Measurements from ENCODE around the gene CHMP1A.
A peak's percentile ranks its signal among the peaks of the same experiment; 100 is the strongest.
"Not testable (repeated sequence)": the region's sequence is repeated elsewhere in the genome, so short reads cannot be mapped to it uniquely, and the experiment has no call there.

The CHMP1A gene

DNA sequence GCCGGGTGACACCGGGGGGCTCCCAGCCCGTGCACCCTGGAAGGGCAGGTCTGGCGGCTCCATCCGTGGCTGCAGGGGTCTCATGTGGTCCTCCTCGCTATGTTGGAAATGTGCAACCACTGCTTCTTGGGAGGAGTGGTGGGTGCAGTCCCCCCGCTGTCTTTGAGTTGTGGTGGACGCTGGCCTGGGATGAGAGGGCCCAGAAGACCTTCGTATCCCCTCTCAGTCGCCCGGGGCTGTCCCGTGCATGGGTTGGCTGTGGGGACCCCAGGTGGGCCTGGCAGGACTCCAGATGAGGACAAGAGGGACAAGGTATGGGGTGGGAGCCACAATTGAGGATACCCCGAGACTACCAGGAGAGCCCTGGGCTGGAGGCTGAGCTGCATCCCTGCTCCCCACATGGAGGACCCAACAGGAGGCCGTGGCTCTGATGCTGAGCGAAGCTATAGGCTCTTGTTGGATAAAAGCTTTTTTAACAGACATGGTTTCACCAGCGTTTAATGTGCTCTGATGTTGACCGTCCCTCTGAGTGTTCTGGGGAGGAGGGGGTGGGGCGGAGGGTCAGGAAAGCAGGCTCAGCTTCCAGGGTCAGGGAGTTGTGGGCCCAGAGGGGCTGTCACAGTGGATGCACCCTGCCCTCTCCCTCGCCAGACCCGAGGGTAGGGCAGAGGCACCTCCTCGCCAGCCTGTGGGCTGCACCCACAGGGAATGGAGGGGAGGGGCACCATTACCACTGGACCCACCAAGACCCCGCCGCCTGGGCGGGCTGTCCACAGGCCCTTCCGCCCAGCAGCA is 38.6 kb upstream of the CHMP1A start:
- no peak for DNase-seq
- no peak overlapping the region for H4K91ac ChIP-seq (ENCODE audit: low read depth, low read length)
- H2BK120ac ChIP-seq (ENCODE audit: insufficient read depth, low read length, poor library complexity), result no peak overlapping the region
- no peak overlapping the region for H2BK5ac ChIP-seq (ENCODE audit: low read depth, low read length, poor library complexity)
- H2BK12ac ChIP-seq (ENCODE audit: low read length), result no peak overlapping the region
- H3K9me3 ChIP-seq (ENCODE audit: insufficient read depth, low read depth, low read length), result peaks cover 2% of the 10 kb centered on the region
- H3K36me3 ChIP-seq (ENCODE audit: control insufficient read depth in 1 of 2, insufficient read depth in 2 of 2, low read length in 2 of 2), result peaks cover 62 to 66% of the 10 kb centered on the region in 2 experiments
- H2AFZ ChIP-seq (ENCODE audit: insufficient read depth, low read length, poor library complexity), result no peak overlapping the region
- H2AK5ac ChIP-seq (ENCODE audit: low read length), result no peak overlapping the region
- peaks cover 8% of the 10 kb centered on the region for H3K79me1 ChIP-seq (ENCODE audit: low read length)
- H3K27me3 ChIP-seq (ENCODE audit: insufficient read depth, low read length), result no peaks in the 10 kb centered on the region
- no peak overlapping the region for H3K14ac ChIP-seq (ENCODE audit: low read length)
- H3K4ac ChIP-seq (ENCODE audit: low read depth, low read length), result no peak overlapping the region
- no peak overlapping the region for H3K9ac ChIP-seq (ENCODE audit: low read length)
- H3K4me2 ChIP-seq (ENCODE audit: low read length), result no peak overlapping the region
- H3K4me1 ChIP-seq (ENCODE audit: control insufficient read depth in 1 of 2, insufficient read depth in 2 of 2, low read length in 2 of 2), result peaks cover 11 to 12% of the 10 kb centered on the region in 2 experiments
- no peak overlapping the region for H3K27ac ChIP-seq (ENCODE audit: low read depth, low read length)
- peaks cover 2% of the 10 kb centered on the region for H3K79me2 ChIP-seq (ENCODE audit: control insufficient read depth, insufficient read depth, low read length, poor library complexity)
- H4K8ac ChIP-seq (ENCODE audit: low read depth, low read length), result no peak overlapping the region
- no peak overlapping the region for H4K12ac ChIP-seq (ENCODE audit: low read depth, low read length)
- no CpG with 5 or more reads among the region's 25 CpGs for WGBS (ENCODE audit: extremely low coverage, insufficient coverage, insufficient read length)
- no peak overlapping the region for H3K18ac ChIP-seq (ENCODE audit: low read length)
- H3K4me3 ChIP-seq (ENCODE audit: low read depth, low read length), result no peak overlapping the region
- no peak overlapping the region for H3K23ac ChIP-seq (ENCODE audit: low read length)

DNA sequence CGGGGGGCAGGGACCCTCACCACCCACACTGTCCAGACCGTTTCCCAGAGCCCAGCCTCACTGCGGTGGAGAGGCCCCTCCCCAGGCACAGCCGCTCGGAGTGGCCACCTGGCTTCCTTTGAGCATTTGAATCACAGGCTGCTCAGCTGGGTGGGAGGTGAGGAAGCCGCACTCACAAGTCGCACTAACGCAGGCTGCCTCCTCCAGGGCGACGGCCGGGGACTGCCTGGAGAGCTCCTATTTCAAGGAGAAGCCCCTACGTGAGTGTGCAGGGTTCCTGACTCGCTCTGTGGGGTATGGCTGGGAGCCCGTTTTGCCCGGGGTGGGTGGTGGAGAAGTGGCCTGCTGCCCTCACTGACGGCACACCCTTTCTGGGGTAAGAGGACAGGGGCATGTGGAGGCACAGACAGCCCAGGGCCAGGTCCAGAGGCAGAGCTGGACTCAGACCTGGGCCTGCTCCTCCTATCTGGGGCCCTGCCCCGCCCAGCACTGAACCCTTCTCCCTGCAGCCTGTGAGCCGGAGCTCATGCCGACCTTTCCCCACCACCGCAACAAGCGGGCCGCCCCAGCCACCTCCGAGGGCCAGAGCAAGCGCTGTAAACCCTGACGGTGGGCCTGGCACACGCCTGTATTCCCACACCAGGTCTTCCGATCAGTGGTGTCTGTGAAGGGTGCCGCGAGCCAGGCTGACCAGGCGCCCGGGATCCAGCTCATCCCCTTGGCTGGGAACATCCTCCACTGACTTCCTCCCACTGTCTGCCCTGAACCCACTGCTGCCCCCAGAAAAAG is 37.8 kb upstream of the CHMP1A start:
- H2BK12ac ChIP-seq (ENCODE audit: low read length), result no peak overlapping the region
- H3K4ac ChIP-seq (ENCODE audit: low read depth, low read length), result no peak overlapping the region
- H3K9me3 ChIP-seq (ENCODE audit: insufficient read depth, low read depth, low read length), result peaks cover 2% of the 10 kb centered on the region
- H3K27me3 ChIP-seq (ENCODE audit: insufficient read depth, low read length), result no peaks in the 10 kb centered on the region
- no CpG with 5 or more reads among the region's 31 CpGs for WGBS (ENCODE audit: extremely low coverage, insufficient coverage, insufficient read length)
- no peak overlapping the region for H3K18ac ChIP-seq (ENCODE audit: low read length)
- H3K23ac ChIP-seq (ENCODE audit: low read length), result no peak overlapping the region
- H3K79me2 ChIP-seq (ENCODE audit: control insufficient read depth, insufficient read depth, low read length, poor library complexity), result no peaks in the 10 kb centered on the region
- H3K4me3 ChIP-seq (ENCODE audit: low read depth, low read length), result no peak overlapping the region
- H4K12ac ChIP-seq (ENCODE audit: low read depth, low read length), result no peak overlapping the region
- H2BK5ac ChIP-seq (ENCODE audit: low read depth, low read length, poor library complexity), result no peak overlapping the region
- H3K14ac ChIP-seq (ENCODE audit: low read length), result no peak overlapping the region
- DNase-seq, result no peak
- H4K91ac ChIP-seq (ENCODE audit: low read depth, low read length), result no peak overlapping the region
- peaks cover 4% of the 10 kb centered on the region in 2 experiments for H3K4me1 ChIP-seq (ENCODE audit: control insufficient read depth in 1 of 2, insufficient read depth in 2 of 2, low read length in 2 of 2)
- no peak overlapping the region for H2AFZ ChIP-seq (ENCODE audit: insufficient read depth, low read length, poor library complexity)
- no peak overlapping the region for H3K9ac ChIP-seq (ENCODE audit: low read length)
- no peak overlapping the region for H4K8ac ChIP-seq (ENCODE audit: low read depth, low read length)
- no peaks in the 10 kb centered on the region for H3K79me1 ChIP-seq (ENCODE audit: low read length)
- H2BK120ac ChIP-seq (ENCODE audit: insufficient read depth, low read length, poor library complexity), result no peak overlapping the region
- no peak overlapping the region for H3K27ac ChIP-seq (ENCODE audit: low read depth, low read length)
- H3K36me3 ChIP-seq (ENCODE audit: control insufficient read depth in 1 of 2, insufficient read depth in 2 of 2, low read length in 2 of 2), result peaks cover 67 to 71% of the 10 kb centered on the region in 2 experiments
- no peak overlapping the region for H3K4me2 ChIP-seq (ENCODE audit: low read length)
- H2AK5ac ChIP-seq (ENCODE audit: low read length), result no peak overlapping the region

DNA sequence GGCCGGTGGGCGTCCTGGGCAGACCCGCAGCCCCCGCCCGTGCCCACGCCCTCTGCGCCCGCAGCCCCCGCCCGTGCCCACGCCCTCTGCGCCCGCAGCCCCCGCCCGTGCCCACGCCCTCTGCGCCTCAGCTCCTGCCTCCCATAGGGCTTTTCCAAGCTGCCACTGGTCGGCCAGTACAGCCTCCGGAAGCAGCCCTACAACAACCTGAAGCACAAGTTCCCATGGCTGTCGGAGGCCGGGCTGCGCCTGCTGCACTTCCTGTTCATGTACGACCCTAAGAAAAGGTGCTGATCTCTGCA is 37.2 kb upstream of the CHMP1A start:
- H4K91ac ChIP-seq (ENCODE audit: low read depth, low read length); H2AFZ ChIP-seq (ENCODE audit: insufficient read depth, low read length, poor library complexity); H3K14ac ChIP-seq (ENCODE audit: low read length); H3K18ac ChIP-seq (ENCODE audit: low read length); H3K4me1 ChIP-seq (ENCODE audit: control insufficient read depth in 1 of 2, insufficient read depth in 2 of 2, low read length in 2 of 2); H3K23ac ChIP-seq (ENCODE audit: low read length); H3K27me3 ChIP-seq (ENCODE audit: insufficient read depth, low read length); H3K9me3 ChIP-seq (ENCODE audit: insufficient read depth, low read depth, low read length); H4K12ac ChIP-seq (ENCODE audit: low read depth, low read length); H2BK5ac ChIP-seq (ENCODE audit: low read depth, low read length, poor library complexity); H4K8ac ChIP-seq (ENCODE audit: low read depth, low read length); H3K4me2 ChIP-seq (ENCODE audit: low read length); H3K79me1 ChIP-seq (ENCODE audit: low read length); H2AK5ac ChIP-seq (ENCODE audit: low read length); H3K4me3 ChIP-seq (ENCODE audit: low read depth, low read length); H3K4ac ChIP-seq (ENCODE audit: low read depth, low read length); DNase-seq; H3K79me2 ChIP-seq (ENCODE audit: control insufficient read depth, insufficient read depth, low read length, poor library complexity); H2BK12ac ChIP-seq (ENCODE audit: low read length); H3K9ac ChIP-seq (ENCODE audit: low read length); H3K27ac ChIP-seq (ENCODE audit: low read depth, low read length); H2BK120ac ChIP-seq (ENCODE audit: insufficient read depth, low read length, poor library complexity): not testable (repeated sequence)
- peaks cover 69 to 73% of the 10 kb centered on the region in 2 experiments for H3K36me3 ChIP-seq (ENCODE audit: control insufficient read depth in 1 of 2, insufficient read depth in 2 of 2, low read length in 2 of 2)
- WGBS (ENCODE audit: extremely low coverage, insufficient coverage, insufficient read length), result no CpG with 5 or more reads among the region's 23 CpGs

DNA sequence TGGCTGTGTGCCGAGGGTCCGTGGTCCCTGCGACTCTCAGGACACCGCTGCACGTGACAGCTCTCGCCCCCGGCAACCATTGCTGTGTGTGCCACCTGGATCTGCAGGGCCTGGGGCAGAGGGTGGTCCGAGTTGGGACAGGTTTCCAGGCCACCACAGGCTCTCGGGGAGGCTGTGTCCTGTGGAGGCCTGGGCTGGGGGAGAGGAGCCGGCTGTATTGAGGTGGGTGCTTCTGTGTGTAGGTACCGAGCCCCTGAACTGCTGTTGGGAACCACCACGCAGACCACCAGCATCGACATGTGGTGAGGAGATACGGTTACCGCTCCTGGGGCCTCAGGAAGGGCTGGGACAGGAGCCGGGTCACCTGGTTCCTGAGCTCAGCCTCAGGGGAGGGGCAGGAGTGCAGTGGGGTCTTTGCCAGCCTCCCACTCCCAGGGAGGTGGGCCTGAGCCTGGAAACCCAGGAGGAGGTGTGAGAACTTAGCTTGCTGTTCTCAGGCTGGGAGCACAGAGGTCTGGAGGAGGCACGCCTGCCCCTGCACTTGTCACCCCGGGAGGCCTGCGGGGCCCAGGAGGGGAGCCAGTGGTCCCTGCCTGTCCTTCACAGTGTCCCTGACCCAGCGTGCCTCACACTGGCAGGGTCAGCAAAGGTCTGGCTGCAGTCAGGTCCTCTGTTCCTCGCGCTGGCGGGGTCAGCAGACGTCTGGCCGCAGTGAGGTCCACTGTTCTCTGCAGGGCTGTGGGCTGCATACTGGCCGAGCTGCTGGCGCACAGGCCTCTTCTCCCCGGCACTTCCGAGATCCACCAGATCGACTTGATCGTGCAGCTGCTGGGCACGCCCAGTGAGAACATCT is 36.6 kb upstream of the CHMP1A start:
- Histone ChIP-seq H2BK5ac (ENCODE audit: low read depth, low read length, poor library complexity) (no peak overlapping the region), H2AK5ac (ENCODE audit: low read length) (no peak overlapping the region), H3K9me3 (ENCODE audit: insufficient read depth, low read depth, low read length) (peaks cover 3% of the 10 kb centered on the region), H3K4me3 (ENCODE audit: low read depth, low read length) (peak overlapping the region; percentile 30), H3K4me2 (ENCODE audit: low read length) (no peak overlapping the region), H3K27ac (ENCODE audit: low read depth, low read length) (no peak overlapping the region), H3K14ac (ENCODE audit: low read length) (no peak overlapping the region), H3K79me1 (ENCODE audit: low read length) (no peaks in the 10 kb centered on the region), H2BK120ac (ENCODE audit: insufficient read depth, low read length, poor library complexity) (no peak overlapping the region), H4K12ac (ENCODE audit: low read depth, low read length) (no peak overlapping the region), H3K4me1 (ENCODE audit: control insufficient read depth in 1 of 2, insufficient read depth in 2 of 2, low read length in 2 of 2) (no peaks in the 10 kb centered on the region), H4K8ac (ENCODE audit: low read depth, low read length) (no peak overlapping the region), H3K27me3 (ENCODE audit: insufficient read depth, low read length) (no peaks in the 10 kb centered on the region), H3K18ac (ENCODE audit: low read length) (no peak overlapping the region), H3K79me2 (ENCODE audit: control insufficient read depth, insufficient read depth, low read length, poor library complexity) (no peaks in the 10 kb centered on the region), H2BK12ac (ENCODE audit: low read length) (no peak overlapping the region), H2AFZ (ENCODE audit: insufficient read depth, low read length, poor library complexity) (no peak overlapping the region), H3K9ac (ENCODE audit: low read length) (no peak overlapping the region), H4K91ac (ENCODE audit: low read depth, low read length) (no peak overlapping the region), H3K23ac (ENCODE audit: low read length) (no peak overlapping the region), H3K4ac (ENCODE audit: low read depth, low read length) (no peak overlapping the region), H3K36me3 (ENCODE audit: control insufficient read depth in 1 of 2, insufficient read depth in 2 of 2, low read length in 2 of 2) (peaks cover 72 to 75% of the 10 kb centered on the region in 2 experiments)
- no peak for DNase-seq
- WGBS (ENCODE audit: extremely low coverage, insufficient coverage, insufficient read length), result no CpG with 5 or more reads among the region's 32 CpGs

Measured in trophoblast cell (in vitro differentiated cells and primary cell).